Endodermal cell (in vitro differentiated cells): ENCODE results near the gene ATXN10. TPM values are rescaled to one million over a fixed set of nuclear protein-coding genes. Genes with fewer than 3 reads are reported as not detected.

Experiments
- DNase-seq: peaks from one replicate; pipeline ENCODE4 v3.0.0-alpha.2; 2017
- H3K27ac ChIP-seq: 2 replicates; pipeline ENCODE4 v1.5.1; 2013; ENCODE audit warnings: mild to moderate bottlenecking, low read depth, low read length, moderate library complexity
- H3K27me3 ChIP-seq: 2 replicates; pipeline ENCODE4 v1.6.1; 2013; ENCODE audit warnings: mild to moderate bottlenecking, low read length, moderate library complexity; ENCODE audit not compliant: insufficient read depth, control insufficient read depth, poor library complexity, severe bottlenecking
- H3K36me3 ChIP-seq: 2 replicates; pipeline ENCODE4 v1.7.0; 2013; ENCODE audit warnings: mild to moderate bottlenecking, low read length, moderate library complexity; ENCODE audit not compliant: control insufficient read depth, insufficient read depth
- H3K4me1 ChIP-seq: one replicate; pipeline ENCODE4 v1.7.0; 2013; ENCODE audit warnings: low read length; ENCODE audit not compliant: control insufficient read depth, insufficient read depth
- H3K4me3 ChIP-seq: 2 replicates; pipeline ENCODE4 v1.5.1; 2013; ENCODE audit warnings: mild to moderate bottlenecking, low read length, moderate library complexity
- H3K9ac ChIP-seq: 2 replicates; pipeline ENCODE4 v1.6.1; 2013; ENCODE audit warnings: mild to moderate bottlenecking, low read length, moderate library complexity; ENCODE audit not compliant: poor library complexity, severe bottlenecking; ENCODE audit errors: extremely low read depth
- H3K9me3 ChIP-seq: 2 replicates; pipeline ENCODE4 v1.6.1; 2013; ENCODE audit warnings: mild to moderate bottlenecking, low read length, moderate library complexity; ENCODE audit not compliant: control insufficient read depth
- H3K27ac Mint-ChIP-seq: 2 replicates; pipeline ENCODE4 v1.8.0; 2020; ENCODE audit warnings: mixed read lengths
- H3K27me3 Mint-ChIP-seq: 2 replicates; pipeline ENCODE4 v1.8.0; 2021; ENCODE audit warnings: mild to moderate bottlenecking, mixed read lengths; ENCODE audit not compliant: insufficient read depth
- H3K36me3 Mint-ChIP-seq: 2 replicates; pipeline ENCODE4 v1.8.0; 2020; ENCODE audit warnings: low read depth, mixed read lengths
- H3K4me1 Mint-ChIP-seq: 2 replicates; pipeline ENCODE4 v1.8.0; 2020; ENCODE audit warnings: mixed read lengths
- H3K4me3 Mint-ChIP-seq: 2 replicates; pipeline ENCODE4 v1.8.0; 2020; ENCODE audit warnings: mild to moderate bottlenecking, moderate library complexity, mixed read lengths
- H3K9me3 Mint-ChIP-seq: 2 replicates; pipeline ENCODE4 v1.8.0; 2020; ENCODE audit warnings: mild to moderate bottlenecking, mixed read lengths
- CTCF ChIP-seq: fragments of 200-600 bp; sonication (generic); conservative IDR thresholded peaks from 2 replicates; pipeline ENCODE4 v1.5.0; 2021; ENCODE audit warnings: antibody characterized with exemption, mild to moderate bottlenecking
- WGBS, 2 experiments: methylation state at CpG; one replicate each; pipeline versions ENCODE4 v1.1.5 to v1.1.7; 2013; ENCODE audit warnings: missing lambda C conversion rate in 2 of 2, mixed read lengths in 1 of 2; ENCODE audit not compliant: insufficient coverage in 1 of 2, insufficient read length in 1 of 2; 5-methylcytosine and 5-hydroxymethylcytosine counted together
- total RNA-seq, 2 donors: library from RNA; stranded (reverse); fragmentation: NEBNext Ultra II Directional in 1 of 2; extraction: Animal tissue kit (Norgen Biotek cat#: 25700) in 1 of 2; gene quantifications; 2 replicates in 1 of 2; 3 replicates in 1 of 2; pipeline ENCODE4 v1.2.1, GENCODE V29; 2021

The ATXN10 gene
- total RNA-seq, 2 donors from 2014 or later = 223 to 266 TPM

DNA sequence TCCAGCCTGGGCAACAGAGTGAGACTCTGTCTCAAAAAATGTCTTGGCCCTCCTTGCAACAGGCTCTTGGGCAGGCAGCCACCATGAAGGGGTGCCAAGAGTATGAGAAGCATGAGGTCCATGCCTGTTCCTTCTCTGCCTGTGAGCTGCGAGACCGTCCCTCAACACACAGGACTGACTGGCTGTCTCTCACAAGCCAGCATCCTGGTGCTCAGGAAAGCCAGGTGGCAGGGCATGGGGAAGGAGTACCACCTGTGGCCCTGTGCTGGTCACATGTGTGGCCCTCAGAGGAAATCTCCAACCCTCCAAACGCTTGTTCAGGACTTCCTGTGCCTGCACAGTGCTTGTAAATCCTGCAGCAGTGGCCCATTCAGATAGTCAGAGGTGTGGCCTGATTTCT lies 83.2 kb downstream of the ATXN10 start:
- H3K4me3 Mint-ChIP-seq = no peak overlapping the region
- H3K9me3 Mint-ChIP-seq = peaks cover 2% of the 10 kb centered on the region
- Histone ChIP-seq H3K27ac (no peak overlapping the region), H3K36me3 (peaks cover 22% of the 10 kb centered on the region), H3K27me3 (no peaks in the 10 kb centered on the region), H3K4me3 (no peak overlapping the region), H3K4me1 (peaks cover 11% of the 10 kb centered on the region), H3K9me3 (peaks cover 12% of the 10 kb centered on the region), H3K9ac (no peak overlapping the region)
- WGBS, 2 experiments = 60 to 98% methylated on average over 1 to 3 of the region's 3 CpGs
- H3K4me1 Mint-ChIP-seq = peaks cover 8% of the 10 kb centered on the region
- no peak overlapping the region for H3K27ac Mint-ChIP-seq
- DNase-seq = no peak
- no peak for TF ChIP-seq CTCF
- H3K36me3 Mint-ChIP-seq = peaks cover 41% of the 10 kb centered on the region
- no peaks in the 10 kb centered on the region for H3K27me3 Mint-ChIP-seq

- Mint-ChIP-seq H3K27me3 (no peaks in the 10 kb centered on the region), H3K4me3 (no peak overlapping the region), H3K27ac (peak overlapping the region; percentile 7), H3K36me3 (peaks cover 41% of the 10 kb centered on the region), H3K4me1 (peaks cover 8% of the 10 kb centered on the region), H3K9me3 (peaks cover 11% of the 10 kb centered on the region)
- no peak overlapping the region for H3K27ac ChIP-seq
- peaks cover 24% of the 10 kb centered on the region for H3K36me3 ChIP-seq
- peaks cover 6% of the 10 kb centered on the region for H3K4me1 ChIP-seq
- no peak for DNase-seq
- H3K27me3 ChIP-seq = no peaks in the 10 kb centered on the region
- WGBS, 2 experiments = 33% methylated on average over 1 of the region's 1 CpG; no CpG with 5 or more reads in 1 of the 2 experiments
- no peak overlapping the region for H3K9ac ChIP-seq
- no peak for TF ChIP-seq CTCF
- no peak overlapping the region for H3K4me3 ChIP-seq
- H3K9me3 ChIP-seq = peaks cover 22% of the 10 kb centered on the region
Observed at GRCh38 chr22:45756558-45756957, 84.9 kb downstream of the ATXN10 start.

DNA sequence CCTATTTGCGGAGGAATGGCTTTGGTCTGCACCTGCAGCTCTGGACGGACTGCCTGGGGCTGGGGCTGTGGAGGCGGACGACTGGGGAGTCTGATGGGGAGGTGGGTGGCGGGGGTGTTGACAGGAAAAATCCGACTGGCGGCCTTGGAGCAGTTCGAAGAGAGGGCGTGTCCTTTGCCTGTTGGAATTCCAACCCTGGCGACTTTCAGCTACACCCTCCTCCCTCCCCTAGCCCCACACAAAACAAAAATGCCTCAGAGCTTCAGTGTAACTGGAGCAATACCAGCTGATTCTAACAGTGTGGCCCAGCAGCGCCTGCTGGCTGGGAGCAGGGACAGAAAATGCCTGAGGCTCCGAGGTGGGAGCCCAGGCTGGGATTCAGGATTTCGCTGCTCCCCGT lies 85.4 kb downstream of the ATXN10 start:
- 42 to 45% methylated on average over 8 to 12 of the region's 14 CpGs for WGBS, 2 experiments
- H3K27me3 ChIP-seq = no peaks in the 10 kb centered on the region
- H3K4me1 ChIP-seq = peaks cover 6% of the 10 kb centered on the region
- peaks cover 11% of the 10 kb centered on the region for H3K4me1 Mint-ChIP-seq
- no peak overlapping the region for H3K4me3 ChIP-seq
- H3K27ac Mint-ChIP-seq = peak overlapping the region; percentile 7
- peaks cover 22% of the 10 kb centered on the region for H3K9me3 ChIP-seq
- no peak overlapping the region for H3K4me3 Mint-ChIP-seq
- H3K9me3 Mint-ChIP-seq = peaks cover 11% of the 10 kb centered on the region
- peaks cover 41% of the 10 kb centered on the region for H3K36me3 Mint-ChIP-seq
- H3K27me3 Mint-ChIP-seq = no peaks in the 10 kb centered on the region
- peaks cover 24% of the 10 kb centered on the region for H3K36me3 ChIP-seq
- H3K9ac ChIP-seq = no peak overlapping the region
- peak; percentile 80 for DNase-seq
- peak; percentile 9 for TF ChIP-seq CTCF
- H3K27ac ChIP-seq = no peak overlapping the region
